SIG-M5 treated with dmso at 0.1 percent for 504 hours (cell line): Measurements from ENCODE around the gene PCDHA7.
"Not testable (repeated sequence)": the region's sequence is repeated elsewhere in the genome, so short reads cannot be mapped to it uniquely, and the experiment has no call there.

ENCODE experiments used
- DNase-seq: peaks from one replicate; lab custom pipeline; 2025; ENCODE audit not compliant: unreplicated experiment; lab: John Stamatoyannopoulos, UW

The PCDHA7 gene

GRCh38 chr5:140862441-140863295 is 28.6 kb downstream of the PCDHA7 start:
- no peak for DNase-seq

DNA sequence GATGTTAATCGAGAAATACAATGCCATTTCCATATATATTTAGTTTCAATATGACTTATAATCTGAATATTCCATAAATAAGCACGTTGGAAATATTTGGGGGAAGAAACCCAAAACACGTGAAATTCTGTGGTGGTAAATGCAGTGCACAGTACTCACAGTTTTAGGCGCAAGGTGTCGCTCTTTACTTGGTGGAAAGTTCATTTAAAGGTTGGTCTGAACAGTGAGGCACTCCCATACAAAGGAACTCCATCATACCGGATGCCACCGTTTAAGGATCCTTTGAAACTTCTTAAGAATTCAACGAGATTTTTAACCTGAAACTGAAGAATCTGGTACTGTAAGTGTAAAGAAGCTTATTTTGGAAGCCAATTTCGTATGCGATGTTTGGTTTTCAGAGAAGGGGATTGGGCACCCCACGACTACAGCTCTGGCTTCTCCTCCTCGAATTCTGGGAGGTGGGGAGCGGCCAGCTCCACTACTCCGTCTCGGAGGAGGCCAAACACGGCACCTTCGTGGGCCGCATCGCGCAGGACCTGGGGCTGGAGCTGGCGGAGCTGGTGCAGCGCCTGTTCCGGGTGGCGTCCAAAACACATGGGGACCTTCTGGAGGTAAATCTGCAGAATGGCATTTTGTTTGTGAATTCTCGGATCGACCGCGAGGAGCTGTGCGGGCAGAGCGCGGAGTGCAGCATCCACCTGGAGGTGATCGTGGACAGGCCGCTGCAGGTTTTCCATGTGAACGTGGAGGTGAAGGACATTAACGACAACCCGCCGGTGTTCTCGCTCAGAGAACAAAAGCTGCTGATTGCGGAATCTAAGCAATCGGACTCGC is 34.9 kb downstream of the PCDHA7 start, which contains the start of gene PCDHA11:
PCDHA11 (plus strand) TSS at position 237 of the 834 bp plus-strand sequence; CDS start at position 384, 147 bp downstream.
- DNase-seq: peak; percentile 29

DNA sequence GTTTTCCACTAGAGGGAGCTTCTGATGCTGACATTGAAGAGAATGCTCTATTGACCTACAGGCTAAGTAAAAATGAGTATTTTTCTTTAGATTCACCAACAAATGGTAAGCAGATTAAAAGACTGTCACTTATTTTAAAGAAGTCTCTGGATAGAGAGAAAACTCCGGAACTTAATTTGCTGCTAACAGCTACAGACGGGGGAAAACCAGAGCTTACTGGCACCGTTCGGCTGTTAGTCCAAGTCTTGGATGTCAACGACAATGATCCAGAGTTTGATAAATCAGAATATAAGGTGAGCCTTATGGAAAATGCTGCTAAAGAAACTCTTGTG is 35.5 kb downstream of the PCDHA7 start:
- no peak for DNase-seq

DNA sequence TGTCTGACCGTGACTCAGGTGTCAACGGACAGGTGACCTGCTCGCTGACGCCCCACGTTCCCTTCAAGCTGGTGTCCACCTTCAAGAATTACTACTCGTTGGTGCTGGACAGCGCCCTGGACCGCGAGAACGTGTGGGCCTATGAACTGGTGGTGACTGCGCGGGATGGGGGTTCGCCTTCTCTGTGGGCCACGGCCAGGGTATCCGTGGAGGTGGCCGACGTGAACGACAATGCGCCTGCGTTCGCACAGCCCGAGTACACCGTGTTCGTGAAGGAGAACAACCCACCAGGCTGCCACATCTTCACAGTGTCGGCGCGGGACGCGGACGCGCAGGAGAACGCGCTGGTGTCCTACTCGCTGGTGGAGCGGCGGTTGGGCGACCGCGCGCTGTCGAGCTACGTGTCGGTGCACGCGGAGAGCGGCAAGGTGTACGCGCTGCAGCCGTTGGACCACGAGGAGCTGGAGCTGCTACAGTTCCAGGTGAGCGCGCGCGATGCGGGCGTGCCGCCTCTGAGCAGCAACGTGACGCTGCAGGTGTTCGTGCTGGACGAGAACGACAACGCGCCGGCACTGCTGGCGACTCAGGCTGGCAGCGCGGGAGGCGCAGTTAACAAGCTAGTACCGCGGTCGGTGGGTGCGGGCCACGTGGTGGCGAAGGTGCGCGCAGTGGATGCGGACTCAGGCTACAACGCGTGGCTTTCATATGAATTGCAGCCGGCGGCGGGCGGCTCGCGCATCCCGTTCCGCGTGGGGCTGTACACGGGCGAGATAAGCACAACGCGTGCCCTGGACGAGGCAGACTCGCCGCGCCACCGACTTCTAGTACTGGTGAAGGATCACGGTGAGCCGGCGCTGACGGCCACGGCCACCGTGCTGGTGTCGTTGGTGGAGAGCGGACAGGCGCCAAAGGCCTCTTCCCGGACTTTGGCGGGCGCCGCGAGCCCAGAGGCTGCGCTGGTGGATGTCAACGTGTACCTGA is 36.4 kb downstream of the PCDHA7 start:
- no peak for DNase-seq

GRCh38 chr5:140875085-140876065 is 41.3 kb downstream of the PCDHA7 start, which contains the start of gene PCDHA12:
Gene PCDHA12 (plus strand): TSS chr5:140875308. CDS start chr5:140875473, 165 bp downstream.
- DNase-seq: no peak

- not testable (repeated sequence) for DNase-seq
These were observed 42.6 kb downstream of the PCDHA7 start for GRCh38 chr5:140876541-140877261.

GRCh38 chr5:140877262-140877581 is 43.2 kb downstream of the PCDHA7 start:
- DNase-seq: no peak

- DNase-seq: no peak
These were observed 48.0 kb downstream of the PCDHA7 start, which contains the start of gene PCDHA13 for GRCh38 chr5:140881889-140882590. Gene PCDHA13 (plus strand): TSS chr5:140882124. CDS start chr5:140882269, 145 bp downstream.

- DNase-seq: no peak
These were observed 48.5 kb downstream of the PCDHA7 start for GRCh38 chr5:140882591-140882899.

GRCh38 chr5:140883373-140883772 is 49.3 kb downstream of the PCDHA7 start:
- no peak for DNase-seq

- DNase-seq: no peak
These were observed 50.0 kb downstream of the PCDHA7 start for GRCh38 chr5:140883927-140884697.
